NCI-H1092 (cell line): Measurements from ENCODE around the gene DGKH.

Experiments
- DNase-seq: peaks from one replicate; lab custom pipeline; 2025; lab: John Stamatoyannopoulos, UW

DGKH gene

DNA sequence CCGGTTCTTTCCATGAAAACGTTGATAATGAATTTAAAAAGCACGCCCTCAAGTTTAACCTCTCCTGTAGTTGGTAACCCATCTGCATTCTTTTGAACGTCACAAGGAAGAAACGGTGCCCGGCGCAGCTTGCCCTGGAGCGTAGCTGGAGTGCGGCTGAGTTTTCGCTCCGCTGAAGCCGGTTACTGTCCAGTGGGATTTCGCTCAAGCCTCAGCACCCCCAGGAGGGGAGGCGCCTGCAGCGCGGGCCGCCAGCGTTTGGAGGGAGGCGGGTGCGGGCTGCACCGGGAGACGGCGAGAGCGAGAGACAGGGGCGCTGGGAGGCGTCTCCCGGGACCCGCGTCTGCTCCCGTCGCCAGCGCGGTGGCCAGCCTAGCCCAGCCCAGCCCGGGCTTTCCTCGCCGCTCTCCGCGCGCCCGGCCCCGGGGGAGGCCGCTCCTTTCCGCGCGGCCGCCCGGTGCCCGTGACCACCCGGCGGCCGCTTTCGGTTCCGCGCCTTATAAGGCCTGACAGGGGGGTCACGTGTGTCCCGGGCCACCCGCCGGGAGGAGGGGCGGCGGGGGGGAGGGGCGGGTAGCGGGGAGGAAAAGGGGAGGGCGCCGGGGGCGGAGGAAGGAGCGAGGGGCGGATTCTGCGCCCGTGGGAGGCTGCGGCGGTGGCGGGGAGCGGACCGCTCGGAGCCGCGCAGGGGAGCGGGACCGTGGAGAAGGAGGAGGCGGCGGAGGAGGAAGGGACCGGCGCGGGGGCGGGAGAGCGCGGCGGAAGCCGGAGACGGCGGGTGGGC lies 8.3 kb upstream of the DGKH start:
- peak; percentile 58 for DNase-seq

DNA sequence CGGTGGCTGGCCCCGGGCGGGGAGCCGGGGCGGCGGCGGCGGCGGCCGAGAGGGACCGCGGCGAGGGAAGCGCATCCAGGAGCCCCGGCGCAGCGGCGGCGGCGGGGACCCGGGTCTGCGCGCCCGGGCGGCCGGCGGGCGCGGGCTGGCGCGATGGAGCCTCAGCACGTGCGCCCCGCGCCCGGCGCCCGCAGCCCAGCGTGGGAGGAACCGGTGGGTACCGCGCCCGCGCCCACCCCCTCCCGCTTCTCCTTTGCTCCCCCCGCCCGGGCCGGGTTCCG lies 7.8 kb upstream of the DGKH start:
- DNase-seq: peak; percentile 23

DNA sequence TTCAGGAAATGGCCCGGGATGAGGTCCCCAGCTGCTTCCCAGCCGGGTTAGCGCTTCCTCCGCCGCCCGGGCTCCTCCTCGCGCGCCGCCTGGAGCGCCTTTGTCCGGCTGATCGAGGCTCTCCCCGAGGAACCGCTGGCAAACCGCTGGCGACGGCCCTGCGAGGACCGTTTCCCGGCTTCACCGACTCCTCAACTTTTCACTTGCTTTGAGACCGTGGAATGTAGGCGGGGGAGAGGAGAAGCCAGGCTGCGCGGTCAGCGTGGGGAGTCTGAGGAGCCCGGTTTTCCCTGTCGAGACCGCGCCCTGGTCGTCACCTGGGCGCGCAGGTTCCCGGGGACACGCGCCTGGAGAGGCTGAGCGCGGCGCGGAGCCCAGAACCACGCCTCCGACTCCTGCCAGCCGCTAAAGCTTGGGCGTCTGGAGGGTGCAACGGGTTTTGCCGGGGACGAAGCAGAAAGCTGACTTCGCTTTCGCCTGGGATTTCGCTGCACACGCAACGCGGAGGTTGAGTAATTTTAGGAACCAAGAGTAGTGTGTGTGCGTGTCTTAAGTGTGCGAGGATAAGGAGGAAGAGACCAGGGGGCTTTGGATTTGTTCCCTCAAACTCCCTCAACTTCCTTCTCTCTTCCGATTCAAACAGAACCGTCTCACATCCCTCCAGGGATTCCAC lies 7.3 kb upstream of the DGKH start:
- DNase-seq: peak; percentile 32

DNA sequence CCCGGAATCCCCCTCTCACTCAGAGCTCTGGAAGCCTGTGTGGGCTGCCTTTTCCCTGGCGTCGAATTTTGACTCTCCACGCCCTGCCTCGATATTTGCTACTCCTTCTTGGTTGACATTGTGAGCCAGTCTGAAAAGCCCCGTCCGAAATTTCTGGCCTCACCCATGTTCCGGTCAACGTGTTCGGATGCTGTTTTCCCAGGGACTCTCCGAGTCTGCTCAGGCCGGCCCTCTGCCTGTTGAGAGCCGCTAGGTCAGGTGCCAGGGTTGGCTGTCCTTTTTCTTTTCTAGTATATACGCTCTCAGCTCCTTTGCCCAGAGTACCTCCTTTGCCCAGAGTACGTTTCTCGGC lies 6.8 kb upstream of the DGKH start:
- DNase-seq: peak; percentile 31

DNA sequence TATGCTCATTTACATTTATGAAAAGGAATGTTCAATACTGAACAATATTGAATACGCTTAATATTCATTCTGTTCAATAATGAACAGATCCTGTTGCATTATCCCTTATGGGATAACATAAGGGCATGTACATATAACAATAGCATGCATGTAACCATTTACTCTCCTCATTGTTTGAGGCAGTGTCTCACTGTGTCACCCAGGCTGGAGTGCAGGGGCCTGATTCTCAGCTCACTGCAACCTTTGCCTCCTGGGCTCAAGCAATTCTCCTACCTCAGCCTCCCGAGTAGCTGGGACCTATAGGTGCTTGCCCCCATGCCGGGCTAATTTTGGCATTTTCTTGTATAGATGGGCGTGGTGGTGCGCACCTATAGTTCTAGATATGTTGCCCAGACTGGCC lies 4.8 kb upstream of the DGKH start:
- DNase-seq: no peak

DNA sequence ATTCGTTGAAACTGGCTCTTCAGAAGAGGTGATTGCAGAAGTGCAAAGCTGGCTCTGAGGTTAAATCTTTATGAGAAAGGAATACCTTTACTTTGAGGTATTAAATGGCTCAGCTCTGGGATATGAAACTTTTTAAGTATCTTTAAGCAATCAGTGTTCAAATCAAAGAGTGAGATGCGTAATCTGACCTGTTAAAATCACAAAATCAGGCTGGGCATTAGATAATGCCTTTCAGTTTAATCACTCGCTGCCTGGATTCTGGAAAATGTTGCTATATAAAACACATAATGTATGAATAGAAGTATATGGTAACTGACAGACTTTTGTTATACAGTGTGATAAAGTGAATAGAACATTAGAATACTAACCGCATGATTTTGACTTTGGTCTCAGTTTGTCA lies 2.0 kb upstream of the DGKH start:
- DNase-seq: no peak

DNA sequence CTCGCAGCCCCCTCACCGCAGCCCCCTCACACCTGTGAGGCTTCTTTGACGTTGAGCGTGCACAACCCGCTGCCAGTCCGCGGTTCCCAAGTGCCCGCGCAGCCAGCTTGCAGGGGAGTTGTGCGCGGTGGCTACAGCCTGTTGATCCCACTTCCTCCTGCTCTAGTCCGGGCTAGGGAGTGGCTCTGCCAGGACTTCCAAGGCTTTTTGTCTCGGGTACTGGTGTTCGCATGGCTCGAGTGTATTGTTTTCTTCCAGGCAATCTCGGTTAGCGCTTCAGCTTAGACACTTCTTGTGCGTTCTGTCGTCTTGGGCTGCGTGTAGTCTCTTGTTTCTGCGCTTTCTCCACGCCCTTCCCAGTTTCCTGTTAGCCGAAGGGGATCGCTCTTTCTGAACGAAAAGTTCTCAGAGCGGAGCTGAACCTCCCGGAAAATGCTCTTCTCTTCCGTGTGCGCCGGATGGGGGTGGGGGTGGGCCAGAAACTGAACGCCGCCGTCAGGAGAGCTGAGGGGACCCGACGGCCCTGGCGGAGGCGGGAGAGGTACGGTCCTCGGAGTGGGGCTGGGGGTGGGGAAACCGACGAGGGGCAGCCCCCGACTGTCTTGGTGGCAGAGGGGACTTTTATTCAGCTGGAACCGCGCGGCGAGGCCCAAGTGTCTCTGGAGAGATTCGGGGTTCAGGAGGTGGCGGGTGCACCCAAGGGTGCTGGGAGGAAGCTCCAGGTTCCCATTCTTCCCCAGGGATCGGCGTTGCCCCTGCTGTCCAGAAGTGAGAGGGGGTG lies 697 bp upstream of the DGKH start:
- peak; percentile 17 for DNase-seq

DNA sequence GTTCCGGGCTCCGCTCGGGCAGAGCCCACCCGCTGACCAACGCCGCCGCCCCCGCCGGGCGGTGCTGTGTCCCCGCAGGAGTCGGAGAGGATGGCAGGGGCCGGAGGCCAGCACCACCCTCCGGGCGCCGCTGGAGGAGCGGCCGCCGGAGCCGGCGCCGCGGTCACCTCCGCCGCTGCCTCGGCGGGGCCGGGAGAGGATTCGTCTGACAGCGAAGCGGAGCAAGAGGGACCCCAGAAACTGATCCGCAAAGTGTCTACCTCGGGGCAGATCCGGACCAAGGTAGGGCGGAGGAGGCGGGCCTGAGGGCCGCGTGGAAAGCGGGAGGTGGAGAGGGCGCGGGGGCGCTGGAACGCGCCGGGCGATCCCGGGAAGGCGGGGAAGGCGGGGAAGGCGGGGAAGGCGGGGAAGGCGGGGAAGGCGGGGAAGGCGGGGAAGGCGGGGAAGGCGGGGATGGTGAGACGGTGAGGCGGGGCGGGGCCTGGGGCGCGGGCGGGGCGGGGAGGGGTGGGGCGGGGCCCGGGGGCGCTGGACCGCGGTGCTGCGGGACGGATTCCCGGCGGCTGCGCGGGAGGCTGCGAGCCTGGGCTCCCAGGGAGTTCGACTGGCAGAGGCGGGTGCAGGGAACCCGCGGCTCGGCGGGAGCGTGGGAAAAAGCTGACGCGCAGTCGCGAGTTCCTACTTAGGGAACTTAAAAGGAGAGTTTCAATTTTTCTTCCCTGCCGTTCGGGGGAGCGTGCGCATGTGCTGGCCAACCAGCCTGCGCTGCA lies 421 bp downstream of the DGKH start:
- peak; percentile 29 for DNase-seq

DNA sequence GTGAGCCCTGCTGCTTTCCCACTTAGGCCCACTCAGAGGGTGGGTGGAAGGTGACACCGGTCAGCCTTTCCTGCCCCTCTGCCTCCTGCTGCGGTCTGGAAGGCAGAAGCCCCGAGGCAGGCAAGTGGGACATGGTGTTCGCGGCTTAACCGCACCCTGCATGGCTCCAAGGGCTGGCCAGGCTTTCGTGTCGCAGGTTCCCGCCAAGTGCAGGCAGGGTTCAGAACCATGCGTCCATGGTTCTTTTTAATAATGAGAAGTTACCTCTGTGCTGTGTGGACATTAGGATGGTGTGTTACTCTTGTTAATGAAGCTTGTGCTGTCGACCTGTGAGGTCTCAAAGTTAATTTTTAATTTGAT lies 986 bp downstream of the DGKH start:
- DNase-seq: no peak

DNA sequence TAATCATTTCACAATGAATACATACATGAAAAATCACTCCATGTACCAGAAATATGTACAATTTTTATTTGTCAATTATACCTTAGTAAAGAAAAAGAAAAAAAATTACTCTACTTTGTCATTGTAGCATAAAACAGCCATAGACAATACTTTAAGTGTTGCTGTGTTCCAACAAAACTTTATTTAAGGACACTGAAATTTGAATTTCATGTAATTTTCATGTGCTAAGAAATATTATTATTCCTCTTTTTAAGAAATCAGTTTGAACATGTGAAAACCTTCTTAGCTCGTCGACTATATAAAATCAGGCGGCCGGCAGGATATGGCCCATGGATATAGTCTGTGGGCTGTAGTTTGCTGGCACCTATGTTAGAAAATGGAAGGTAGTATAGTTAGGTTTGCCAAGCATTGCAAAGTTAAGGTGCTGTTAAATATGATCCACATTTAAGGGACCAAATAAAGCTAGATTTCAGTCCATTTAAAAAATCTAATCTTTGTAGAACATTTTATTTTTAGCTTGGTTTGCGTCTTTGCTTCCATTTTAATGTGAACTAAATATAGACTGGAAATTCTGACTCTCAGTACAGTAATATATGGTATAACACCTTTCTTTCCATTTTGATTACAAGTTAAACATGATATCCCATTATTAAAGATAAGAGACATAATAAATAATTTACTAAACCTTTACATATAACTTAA lies 6.5 kb downstream of the DGKH start:
- DNase-seq: no peak

DNA sequence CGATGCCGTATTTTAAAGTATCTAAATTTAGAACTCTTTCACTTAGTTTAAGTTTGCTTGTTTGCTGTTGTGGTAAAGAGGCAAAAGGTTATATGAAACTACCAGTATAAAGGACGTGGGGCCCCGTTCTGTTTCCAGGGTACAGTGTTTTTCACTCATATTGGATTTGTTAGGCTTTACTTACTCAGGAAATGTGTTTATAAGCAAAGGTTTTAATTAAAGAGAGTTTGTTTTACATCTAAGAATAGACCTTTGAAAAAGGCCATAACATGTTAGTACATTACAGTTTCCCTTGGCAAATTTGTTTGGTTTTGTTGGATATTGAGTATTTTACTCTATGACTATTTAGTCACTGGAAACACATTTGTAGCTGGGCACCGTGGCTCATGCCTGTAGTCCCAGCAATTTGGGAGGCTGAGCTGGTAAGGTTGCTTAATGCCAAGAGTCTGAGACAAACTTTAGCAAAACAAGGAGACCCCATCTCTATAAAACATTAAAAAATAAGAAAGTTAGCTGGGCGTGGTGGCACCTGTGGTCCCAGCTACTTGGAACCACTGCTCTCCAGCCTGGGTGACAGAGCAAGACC lies 7.1 kb downstream of the DGKH start:
- no peak for DNase-seq

DNA sequence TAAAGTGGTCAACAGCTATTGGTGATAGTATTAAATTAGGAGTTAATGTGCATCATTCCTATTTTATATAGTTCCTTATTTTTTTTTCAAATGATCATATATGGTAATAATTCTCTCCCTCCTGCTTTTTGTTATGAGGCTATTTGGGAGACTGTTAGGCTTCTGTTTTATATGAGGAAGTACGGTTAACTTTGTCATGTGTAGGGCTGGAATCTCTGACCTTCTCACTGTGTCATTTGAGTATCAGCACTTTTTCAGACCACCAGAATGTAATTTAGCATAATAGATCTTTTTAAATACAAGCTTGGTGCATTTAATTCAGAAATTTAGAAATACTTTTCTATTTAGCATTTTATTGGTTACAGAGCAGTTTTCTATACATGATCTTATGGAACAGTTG lies 7.7 kb downstream of the DGKH start:
- no peak for DNase-seq

DNA sequence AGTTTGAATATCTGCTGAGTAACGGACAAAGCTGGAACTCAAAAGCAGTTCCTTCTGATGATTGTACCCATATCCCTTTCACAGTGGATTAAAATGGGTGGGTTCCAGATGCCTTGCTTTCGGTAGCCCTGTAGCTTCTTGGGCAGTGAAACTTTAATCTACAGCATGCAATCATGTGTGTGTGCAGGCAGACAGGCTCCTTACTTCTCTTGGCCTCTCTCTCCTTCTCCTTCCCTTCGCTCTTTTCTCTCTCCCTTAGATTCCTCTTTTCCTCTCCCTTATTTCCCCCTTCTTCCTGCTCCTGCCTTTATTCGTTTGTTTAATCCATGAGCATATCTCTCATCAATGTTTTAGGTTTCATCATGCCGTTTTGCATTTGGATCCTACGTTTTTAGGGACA lies 8.1 kb downstream of the DGKH start:
- DNase-seq: no peak

DNA sequence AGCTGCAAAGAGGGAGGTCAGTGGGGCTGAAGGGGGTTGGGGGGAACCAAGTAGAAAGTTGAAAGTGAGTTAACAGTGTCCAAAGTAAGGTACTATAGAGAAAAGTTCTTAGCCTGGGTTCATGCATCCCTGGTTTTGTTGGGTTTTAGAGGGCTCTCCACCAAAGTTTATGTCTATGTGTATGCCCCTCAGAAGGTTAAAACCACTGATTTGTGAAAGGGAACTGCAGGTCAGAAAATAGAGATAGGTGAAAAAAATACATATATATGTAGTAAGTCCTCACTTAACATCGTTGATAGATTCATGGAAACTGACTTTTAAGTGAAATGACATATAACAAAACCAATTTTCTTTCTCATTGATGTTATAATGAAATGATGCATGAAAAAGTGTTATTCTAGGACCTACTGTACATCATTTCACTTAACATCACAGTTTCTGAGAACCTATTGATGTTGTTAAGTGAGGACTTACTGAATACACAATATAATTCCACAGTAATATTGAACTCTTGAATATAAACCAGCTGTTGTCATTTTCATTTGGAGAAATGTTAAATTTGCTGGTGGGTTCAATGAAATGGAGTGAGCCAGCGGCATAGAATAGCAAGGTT lies 9.6 kb downstream of the DGKH start:
- no peak for DNase-seq

DNA sequence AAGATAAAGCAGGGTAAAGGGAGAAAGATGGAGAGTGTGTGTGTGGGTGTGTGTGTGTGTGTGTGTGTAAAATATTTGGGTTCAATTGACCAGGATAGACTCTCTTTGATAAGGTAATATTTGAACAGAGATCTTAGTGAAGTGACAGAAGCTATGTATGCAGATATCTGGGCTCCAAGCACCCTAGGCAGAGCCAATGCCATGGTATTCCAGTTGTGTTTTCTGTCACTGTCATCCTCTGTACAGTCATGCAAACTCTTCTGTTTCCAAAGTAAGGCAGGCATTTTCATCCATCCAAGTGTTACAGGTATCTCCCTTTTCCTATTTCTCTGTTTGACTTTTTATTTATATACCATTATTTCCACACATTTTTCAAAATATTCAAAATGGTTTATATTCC lies 13.5 kb downstream of the DGKH start:
- no peak for DNase-seq

DNA sequence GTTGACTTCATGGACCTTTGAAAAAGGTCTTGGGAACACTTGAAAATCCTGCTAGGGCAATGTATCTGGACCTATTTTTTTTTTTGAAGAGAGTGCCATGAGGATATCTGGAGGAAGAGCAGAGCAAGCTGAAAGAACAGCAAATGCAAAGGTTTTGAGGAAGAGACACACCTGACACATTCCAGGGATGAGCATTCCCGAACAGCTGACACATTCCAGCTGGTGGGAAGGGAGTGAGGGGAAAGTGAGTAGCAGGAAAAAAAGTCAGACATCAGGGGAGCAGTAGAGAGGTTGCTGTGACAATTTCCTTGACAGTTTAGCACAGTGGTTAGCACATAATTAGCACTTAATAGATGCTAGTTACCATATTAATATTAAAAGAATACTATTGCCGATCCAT lies 14.7 kb downstream of the DGKH start:
- DNase-seq: no peak

DNA sequence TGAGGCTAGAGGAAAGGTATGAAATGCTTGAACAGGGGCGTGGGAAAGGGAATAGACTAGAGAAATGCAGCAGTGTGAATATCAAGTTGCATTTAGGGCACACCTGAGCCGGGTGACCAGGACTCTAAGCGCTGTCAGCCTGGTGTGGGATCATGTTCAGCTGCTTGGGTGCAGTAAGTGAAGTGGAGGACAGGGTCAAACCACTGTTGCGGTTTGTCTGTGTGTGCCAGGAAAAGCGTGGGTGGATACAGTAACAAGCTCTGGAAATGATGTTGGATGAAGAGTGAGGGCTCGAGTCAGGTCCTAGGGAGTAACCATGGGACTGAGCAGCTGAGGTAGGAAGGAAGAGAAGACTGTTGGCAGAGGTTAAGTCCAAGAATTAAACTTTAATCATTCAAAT lies 15.8 kb downstream of the DGKH start:
- no peak for DNase-seq

DNA sequence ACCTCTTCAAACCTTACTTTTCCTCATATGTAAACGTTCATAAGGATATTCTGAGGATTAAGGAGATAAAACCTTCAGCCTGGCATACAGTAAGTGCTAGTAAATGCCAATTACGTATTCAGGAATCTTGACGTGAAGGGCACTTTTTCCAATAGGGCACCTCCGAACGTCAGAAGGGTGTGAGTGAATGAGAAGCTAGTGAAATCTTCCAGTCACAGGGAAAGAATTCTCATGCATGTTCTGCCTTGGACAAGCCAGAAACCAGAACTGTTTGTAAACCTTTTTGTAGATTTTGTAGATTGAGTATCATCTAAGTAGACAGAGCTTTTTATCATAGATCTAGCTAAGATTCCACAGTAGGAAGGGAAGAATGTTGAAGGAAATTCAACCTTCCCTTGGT lies 16.5 kb downstream of the DGKH start:
- DNase-seq: no peak

DNA sequence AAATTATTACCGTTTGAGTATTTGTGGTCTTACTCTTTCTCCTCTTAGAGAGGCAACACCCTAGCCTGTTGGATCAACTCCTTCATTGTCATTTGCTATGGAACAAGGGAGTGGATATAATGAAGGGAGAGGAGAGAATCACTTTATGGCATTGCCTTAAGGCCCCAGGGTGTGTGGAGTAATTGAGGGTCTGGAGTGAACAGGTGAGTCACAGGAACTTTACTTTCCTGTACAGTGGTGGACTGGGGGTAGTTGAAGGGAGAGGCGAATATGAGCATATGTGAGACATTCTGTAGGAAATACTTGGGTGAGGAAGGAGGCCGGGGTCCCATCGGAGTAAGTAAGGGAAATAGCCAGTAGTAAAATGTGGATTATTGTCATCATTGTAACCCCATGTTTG lies 17.0 kb downstream of the DGKH start:
- DNase-seq: no peak

DNA sequence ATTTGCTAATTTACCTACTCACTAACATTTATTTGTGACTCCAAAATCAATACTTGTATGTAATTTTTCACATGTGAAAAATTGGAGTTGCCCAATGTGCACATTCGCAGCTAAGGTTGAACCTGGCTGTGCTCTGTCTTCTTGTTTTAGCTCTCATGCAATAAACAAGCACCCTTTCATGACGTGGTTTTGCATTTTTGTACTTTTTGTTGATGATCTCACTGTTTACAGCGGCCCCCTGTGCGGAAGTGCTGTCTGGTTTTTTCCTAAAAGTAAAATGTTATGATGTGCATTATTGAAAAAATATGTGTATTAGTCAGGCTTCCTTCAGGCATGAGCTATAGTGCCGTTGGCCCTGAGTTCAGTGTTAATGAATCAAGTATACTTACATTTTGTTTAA lies 18.1 kb downstream of the DGKH start:
- no peak for DNase-seq

DNA sequence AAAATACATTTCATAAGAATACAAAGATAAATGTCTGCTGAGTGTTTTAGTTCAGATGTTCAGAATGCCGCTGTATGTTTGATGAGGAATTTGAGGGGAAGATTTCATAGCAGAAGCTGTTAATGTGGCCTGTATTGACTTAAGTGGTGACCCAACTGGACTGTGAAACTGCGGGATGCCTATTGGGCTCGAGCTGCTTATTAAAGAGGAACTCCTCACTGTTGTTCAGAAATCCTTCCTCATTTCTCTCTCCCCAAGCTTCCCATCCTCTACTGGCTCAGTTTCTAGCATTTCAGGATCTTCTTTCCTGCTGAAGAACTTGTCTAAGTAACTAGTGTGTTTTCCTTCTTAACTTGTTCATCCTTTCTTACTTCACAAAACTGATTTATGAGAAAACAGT lies 20.4 kb downstream of the DGKH start:
- no peak for DNase-seq
